ENCODE measurements around the gene SERPINB1. TPM values are rescaled to one million over a fixed set of nuclear protein-coding genes. Genes with fewer than 3 reads are reported as not detected.

Gene SERPINB1
- total and polyA plus RNA-seq, 2 experiments from 2014 or later: 5.6 to 6.5 TPM

DNA sequence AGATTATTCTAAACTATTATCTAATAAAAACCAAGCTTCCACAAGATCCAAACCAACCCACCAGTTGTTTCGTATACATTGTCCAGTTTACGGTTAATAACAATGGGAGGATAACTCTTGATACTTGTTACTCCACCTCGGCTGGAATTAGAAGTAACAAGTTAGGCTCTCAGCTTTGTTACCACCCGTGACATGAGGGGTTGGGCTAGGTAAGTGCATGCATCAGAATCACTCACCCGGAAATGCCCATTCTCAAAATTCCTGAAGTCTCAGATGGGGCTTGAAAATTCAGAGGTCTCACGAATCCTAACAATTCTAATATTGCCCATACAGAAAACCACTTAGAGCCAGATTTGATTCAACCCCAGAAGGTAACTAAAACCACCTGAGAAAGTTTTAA is 27.0 kb upstream of the SERPINB1 start:
- ATAC-seq (no peak), DNase-seq (ENCODE audit: low spot score) (no peak)
- Histone ChIP-seq H3K79me2 (replicated peaks; ENCODE audit: insufficient read depth) (no peaks in the 10 kb centered on the region), H3K9me2 (ENCODE audit: insufficient read depth) (peaks cover 9% of the 10 kb centered on the region; the same call in 1 of the 2 replicates), H3K4me2 (0 out of 2 replicates have a peak overlapping the region, but pooled peaks have one; percentile 4), H3K4me3 (no peak overlapping the region), H3K4me1 (ENCODE audit: insufficient read depth) (peaks cover 49% of the 10 kb centered on the region), H3K36me3 (ENCODE audit: insufficient read depth) (no peaks in the 10 kb centered on the region), H3K27me3 (ENCODE audit: insufficient read depth) (peaks cover 2% of the 10 kb centered on the region; the same call in 1 of the 2 replicates), H3F3A (replicated peaks; ENCODE audit: low read depth) (no peaks in the 10 kb centered on the region), H4K20me1 (replicated peaks; ENCODE audit: insufficient read depth) (no peaks in the 10 kb centered on the region), H2AFZ (no peak overlapping the region), H3K27ac (ENCODE audit: low read depth) (peak overlapping the region; percentile 30)
- H3K4me3 Mint-ChIP-seq: no peak overlapping the region
- H3K36me3 Mint-ChIP-seq (ENCODE audit: low read depth): peaks cover 6% of the 10 kb centered on the region; the same call in 1 of the 3 replicates
- no peak overlapping the region for H3K27ac Mint-ChIP-seq
- no peaks in the 10 kb centered on the region; the same call in 1 of the 3 replicates for H3K9me3 Mint-ChIP-seq
- H3K4me1 Mint-ChIP-seq: peaks cover 62% of the 10 kb centered on the region
- TF ChIP-seq NANOG (IDR thresholded peaks at IDR 0.05; ENCODE audit: borderline replicate concordance): no peak
- no peak for TF ChIP-seq ZNF114 (CRISPR knock-in tag; IDR thresholded peaks at IDR 0.05)
- TF ChIP-seq, protein P1, sequence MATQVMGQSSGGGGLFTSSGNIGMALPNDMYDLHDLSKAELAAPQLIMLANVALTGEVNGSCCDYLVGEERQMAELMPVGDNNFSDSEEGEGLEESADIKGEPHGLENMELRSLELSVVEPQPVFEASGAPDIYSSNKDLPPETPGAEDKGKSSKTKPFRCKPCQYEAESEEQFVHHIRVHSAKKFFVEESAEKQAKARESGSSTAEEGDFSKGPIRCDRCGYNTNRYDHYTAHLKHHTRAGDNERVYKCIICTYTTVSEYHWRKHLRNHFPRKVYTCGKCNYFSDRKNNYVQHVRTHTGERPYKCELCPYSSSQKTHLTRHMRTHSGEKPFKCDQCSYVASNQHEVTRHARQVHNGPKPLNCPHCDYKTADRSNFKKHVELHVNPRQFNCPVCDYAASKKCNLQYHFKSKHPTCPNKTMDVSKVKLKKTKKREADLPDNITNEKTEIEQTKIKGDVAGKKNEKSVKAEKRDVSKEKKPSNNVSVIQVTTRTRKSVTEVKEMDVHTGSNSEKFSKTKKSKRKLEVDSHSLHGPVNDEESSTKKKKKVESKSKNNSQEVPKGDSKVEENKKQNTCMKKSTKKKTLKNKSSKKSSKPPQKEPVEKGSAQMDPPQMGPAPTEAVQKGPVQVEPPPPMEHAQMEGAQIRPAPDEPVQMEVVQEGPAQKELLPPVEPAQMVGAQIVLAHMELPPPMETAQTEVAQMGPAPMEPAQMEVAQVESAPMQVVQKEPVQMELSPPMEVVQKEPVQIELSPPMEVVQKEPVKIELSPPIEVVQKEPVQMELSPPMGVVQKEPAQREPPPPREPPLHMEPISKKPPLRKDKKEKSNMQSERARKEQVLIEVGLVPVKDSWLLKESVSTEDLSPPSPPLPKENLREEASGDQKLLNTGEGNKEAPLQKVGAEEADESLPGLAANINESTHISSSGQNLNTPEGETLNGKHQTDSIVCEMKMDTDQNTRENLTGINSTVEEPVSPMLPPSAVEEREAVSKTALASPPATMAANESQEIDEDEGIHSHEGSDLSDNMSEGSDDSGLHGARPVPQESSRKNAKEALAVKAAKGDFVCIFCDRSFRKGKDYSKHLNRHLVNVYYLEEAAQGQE (IDR thresholded peaks at IDR 0.05; ENCODE audit: unreplicated experiment): no peak
- TF ChIP-seq EZH2 (IDR thresholded peaks at IDR 0.05; ENCODE audit: low read depth, unreplicated experiment): no peak
- no peak for TF ChIP-seq EZH2phosphoT487 (IDR thresholded peaks at IDR 0.05; ENCODE audit: unreplicated experiment)
- TF ChIP-seq STAT1 (IDR thresholded peaks at IDR 0.05; ENCODE audit: unreplicated experiment): no peak
- TF ChIP-seq, protein P2, sequence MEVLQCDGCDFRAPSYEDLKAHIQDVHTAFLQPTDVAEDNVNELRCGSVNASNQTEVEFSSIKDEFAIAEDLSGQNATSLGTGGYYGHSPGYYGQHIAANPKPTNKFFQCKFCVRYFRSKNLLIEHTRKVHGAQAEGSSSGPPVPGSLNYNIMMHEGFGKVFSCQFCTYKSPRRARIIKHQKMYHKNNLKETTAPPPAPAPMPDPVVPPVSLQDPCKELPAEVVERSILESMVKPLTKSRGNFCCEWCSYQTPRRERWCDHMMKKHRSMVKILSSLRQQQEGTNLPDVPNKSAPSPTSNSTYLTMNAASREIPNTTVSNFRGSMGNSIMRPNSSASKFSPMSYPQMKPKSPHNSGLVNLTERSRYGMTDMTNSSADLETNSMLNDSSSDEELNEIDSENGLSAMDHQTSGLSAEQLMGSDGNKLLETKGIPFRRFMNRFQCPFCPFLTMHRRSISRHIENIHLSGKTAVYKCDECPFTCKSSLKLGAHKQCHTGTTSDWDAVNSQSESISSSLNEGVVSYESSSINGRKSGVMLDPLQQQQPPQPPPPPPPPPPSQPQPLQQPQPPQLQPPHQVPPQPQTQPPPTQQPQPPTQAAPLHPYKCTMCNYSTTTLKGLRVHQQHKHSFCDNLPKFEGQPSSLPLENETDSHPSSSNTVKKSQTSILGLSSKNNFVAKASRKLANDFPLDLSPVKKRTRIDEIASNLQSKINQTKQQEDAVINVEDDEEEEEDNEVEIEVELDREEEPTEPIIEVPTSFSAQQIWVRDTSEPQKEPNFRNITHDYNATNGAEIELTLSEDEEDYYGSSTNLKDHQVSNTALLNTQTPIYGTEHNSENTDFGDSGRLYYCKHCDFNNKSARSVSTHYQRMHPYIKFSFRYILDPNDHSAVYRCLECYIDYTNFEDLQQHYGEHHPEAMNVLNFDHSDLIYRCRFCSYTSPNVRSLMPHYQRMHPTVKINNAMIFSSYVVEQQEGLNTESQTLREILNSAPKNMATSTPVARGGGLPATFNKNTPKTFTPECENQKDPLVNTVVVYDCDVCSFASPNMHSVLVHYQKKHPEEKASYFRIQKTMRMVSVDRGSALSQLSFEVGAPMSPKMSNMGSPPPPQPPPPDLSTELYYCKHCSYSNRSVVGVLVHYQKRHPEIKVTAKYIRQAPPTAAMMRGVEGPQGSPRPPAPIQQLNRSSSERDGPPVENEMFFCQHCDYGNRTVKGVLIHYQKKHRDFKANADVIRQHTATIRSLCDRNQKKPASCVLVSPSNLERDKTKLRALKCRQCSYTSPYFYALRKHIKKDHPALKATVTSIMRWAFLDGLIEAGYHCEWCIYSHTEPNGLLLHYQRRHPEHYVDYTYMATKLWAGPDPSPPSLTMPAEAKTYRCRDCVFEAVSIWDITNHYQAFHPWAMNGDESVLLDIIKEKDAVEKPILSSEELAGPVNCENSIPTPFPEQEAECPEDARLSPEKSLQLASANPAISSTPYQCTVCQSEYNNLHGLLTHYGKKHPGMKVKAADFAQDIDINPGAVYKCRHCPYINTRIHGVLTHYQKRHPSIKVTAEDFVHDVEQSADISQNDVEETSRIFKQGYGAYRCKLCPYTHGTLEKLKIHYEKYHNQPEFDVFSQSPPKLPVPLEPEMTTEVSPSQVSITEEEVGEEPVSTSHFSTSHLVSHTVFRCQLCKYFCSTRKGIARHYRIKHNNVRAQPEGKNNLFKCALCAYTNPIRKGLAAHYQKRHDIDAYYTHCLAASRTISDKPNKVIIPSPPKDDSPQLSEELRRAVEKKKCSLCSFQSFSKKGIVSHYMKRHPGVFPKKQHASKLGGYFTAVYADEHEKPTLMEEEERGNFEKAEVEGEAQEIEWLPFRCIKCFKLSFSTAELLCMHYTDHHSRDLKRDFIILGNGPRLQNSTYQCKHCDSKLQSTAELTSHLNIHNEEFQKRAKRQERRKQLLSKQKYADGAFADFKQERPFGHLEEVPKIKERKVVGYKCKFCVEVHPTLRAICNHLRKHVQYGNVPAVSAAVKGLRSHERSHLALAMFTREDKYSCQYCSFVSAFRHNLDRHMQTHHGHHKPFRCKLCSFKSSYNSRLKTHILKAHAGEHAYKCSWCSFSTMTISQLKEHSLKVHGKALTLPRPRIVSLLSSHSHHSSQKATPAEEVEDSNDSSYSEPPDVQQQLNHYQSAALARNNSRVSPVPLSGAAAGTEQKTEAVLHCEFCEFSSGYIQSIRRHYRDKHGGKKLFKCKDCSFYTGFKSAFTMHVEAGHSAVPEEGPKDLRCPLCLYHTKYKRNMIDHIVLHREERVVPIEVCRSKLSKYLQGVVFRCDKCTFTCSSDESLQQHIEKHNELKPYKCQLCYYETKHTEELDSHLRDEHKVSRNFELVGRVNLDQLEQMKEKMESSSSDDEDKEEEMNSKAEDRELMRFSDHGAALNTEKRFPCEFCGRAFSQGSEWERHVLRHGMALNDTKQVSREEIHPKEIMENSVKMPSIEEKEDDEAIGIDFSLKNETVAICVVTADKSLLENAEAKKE (CRISPR knock-in tag; IDR thresholded peaks at IDR 0.05): no peak
- no peak for TF ChIP-seq ZNF331 (CRISPR knock-in tag; IDR thresholded peaks at IDR 0.05; ENCODE audit: low read depth)
- TF ChIP-seq, protein P3, sequence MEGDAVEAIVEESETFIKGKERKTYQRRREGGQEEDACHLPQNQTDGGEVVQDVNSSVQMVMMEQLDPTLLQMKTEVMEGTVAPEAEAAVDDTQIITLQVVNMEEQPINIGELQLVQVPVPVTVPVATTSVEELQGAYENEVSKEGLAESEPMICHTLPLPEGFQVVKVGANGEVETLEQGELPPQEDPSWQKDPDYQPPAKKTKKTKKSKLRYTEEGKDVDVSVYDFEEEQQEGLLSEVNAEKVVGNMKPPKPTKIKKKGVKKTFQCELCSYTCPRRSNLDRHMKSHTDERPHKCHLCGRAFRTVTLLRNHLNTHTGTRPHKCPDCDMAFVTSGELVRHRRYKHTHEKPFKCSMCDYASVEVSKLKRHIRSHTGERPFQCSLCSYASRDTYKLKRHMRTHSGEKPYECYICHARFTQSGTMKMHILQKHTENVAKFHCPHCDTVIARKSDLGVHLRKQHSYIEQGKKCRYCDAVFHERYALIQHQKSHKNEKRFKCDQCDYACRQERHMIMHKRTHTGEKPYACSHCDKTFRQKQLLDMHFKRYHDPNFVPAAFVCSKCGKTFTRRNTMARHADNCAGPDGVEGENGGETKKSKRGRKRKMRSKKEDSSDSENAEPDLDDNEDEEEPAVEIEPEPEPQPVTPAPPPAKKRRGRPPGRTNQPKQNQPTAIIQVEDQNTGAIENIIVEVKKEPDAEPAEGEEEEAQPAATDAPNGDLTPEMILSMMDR (conservative IDR thresholded peaks at IDR 0.05; ENCODE audit: low read depth in 2 of 2): no peak
- no peak for TF ChIP-seq CREB1 (CRISPR knock-in tag; IDR thresholded peaks at IDR 0.05; ENCODE audit: low read depth)
- TF ChIP-seq, protein P4, sequence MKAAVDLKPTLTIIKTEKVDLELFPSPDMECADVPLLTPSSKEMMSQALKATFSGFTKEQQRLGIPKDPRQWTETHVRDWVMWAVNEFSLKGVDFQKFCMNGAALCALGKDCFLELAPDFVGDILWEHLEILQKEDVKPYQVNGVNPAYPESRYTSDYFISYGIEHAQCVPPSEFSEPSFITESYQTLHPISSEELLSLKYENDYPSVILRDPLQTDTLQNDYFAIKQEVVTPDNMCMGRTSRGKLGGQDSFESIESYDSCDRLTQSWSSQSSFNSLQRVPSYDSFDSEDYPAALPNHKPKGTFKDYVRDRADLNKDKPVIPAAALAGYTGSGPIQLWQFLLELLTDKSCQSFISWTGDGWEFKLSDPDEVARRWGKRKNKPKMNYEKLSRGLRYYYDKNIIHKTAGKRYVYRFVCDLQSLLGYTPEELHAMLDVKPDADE (IDR thresholded peaks at IDR 0.05): no peak
- TF ChIP-seq POLR2AphosphoS5 (IDR thresholded peaks at IDR 0.05; ENCODE audit: low read depth): no peak
- no peak for TF ChIP-seq JUNB (IDR thresholded peaks at IDR 0.05; ENCODE audit: unreplicated experiment)
- peaks cover 8% of the 10 kb centered on the region for H3K27me3 Mint-ChIP-seq (ENCODE audit: insufficient read depth, low read depth, poor library complexity)

Data from GM23338 (cell line).